IPS-18a (cell line): ENCODE data around the gene NHSL1.

Source experiments
- H3K27ac ChIP-seq: one replicate; pipeline ENCODE4 v1.5.1; 2013; ENCODE audit warnings: low read length
- H3K27me3 ChIP-seq: one replicate; pipeline ENCODE4 v1.6.1; 2013; ENCODE audit warnings: mild to moderate bottlenecking, low read length; ENCODE audit not compliant: control insufficient read depth, insufficient read depth
- H3K36me3 ChIP-seq: one replicate; pipeline ENCODE4 v1.6.1; 2013; ENCODE audit warnings: low read depth, low read length; ENCODE audit not compliant: control insufficient read depth
- H3K4me1 ChIP-seq: one replicate; pipeline ENCODE4 v1.6.1; 2013; ENCODE audit warnings: low read depth, low read length; ENCODE audit not compliant: control insufficient read depth
- H3K4me3 ChIP-seq: one replicate; pipeline ENCODE4 v1.5.1; 2013; ENCODE audit warnings: low read length
- H3K9ac ChIP-seq: one replicate; pipeline ENCODE4 v1.6.1; 2013; ENCODE audit warnings: mild to moderate bottlenecking, low read length, moderate library complexity
- H3K9me3 ChIP-seq: one replicate; pipeline ENCODE4 v1.6.1; 2013; ENCODE audit warnings: low read depth, low read length; ENCODE audit not compliant: control insufficient read depth

NHSL1 gene

GRCh38 chr6:138387577-138388368 is 111.5 kb downstream of the NHSL1 start:
- Histone ChIP-seq H3K4me1 (peaks cover 14% of the 10 kb centered on the region), H3K9ac (no peak overlapping the region), H3K27me3 (no peaks in the 10 kb centered on the region), H3K4me3 (no peak overlapping the region), H3K9me3 (no peaks in the 10 kb centered on the region), H3K27ac (no peak overlapping the region), H3K36me3 (no peaks in the 10 kb centered on the region)

DNA sequence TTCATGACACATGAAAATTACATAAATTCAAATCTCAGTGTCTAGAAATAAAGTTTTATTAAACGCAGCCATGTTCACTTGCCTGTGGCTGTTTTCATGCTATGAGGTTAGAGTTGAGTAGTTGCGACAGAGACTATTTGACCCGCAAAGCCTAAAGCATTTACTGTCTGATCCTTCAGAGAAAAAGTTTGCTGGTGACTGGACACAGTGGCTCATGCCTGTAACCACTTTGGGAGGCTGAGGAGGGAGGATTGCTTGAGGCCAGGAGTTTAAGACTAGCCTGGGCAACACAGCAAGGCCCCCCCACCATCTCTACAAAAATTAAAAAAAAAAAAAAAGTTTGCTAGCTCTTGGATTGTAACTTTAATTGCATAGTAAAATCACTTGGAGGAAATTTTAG is 112.4 kb downstream of the NHSL1 start:
- no peak overlapping the region for H3K4me3 ChIP-seq
- H3K4me1 ChIP-seq: peaks cover 14% of the 10 kb centered on the region
- H3K27ac ChIP-seq: no peak overlapping the region
- no peaks in the 10 kb centered on the region for H3K27me3 ChIP-seq
- H3K9me3 ChIP-seq: no peaks in the 10 kb centered on the region
- no peak overlapping the region for H3K9ac ChIP-seq
- H3K36me3 ChIP-seq: no peaks in the 10 kb centered on the region

GRCh38 chr6:138383776-138384175 is 115.5 kb downstream of the NHSL1 start:
- Histone ChIP-seq H3K9ac (no peak overlapping the region), H3K27ac (no peak overlapping the region), H3K4me1 (peaks cover 9% of the 10 kb centered on the region), H3K36me3 (no peaks in the 10 kb centered on the region), H3K27me3 (no peaks in the 10 kb centered on the region), H3K4me3 (no peak overlapping the region), H3K9me3 (no peaks in the 10 kb centered on the region)

DNA sequence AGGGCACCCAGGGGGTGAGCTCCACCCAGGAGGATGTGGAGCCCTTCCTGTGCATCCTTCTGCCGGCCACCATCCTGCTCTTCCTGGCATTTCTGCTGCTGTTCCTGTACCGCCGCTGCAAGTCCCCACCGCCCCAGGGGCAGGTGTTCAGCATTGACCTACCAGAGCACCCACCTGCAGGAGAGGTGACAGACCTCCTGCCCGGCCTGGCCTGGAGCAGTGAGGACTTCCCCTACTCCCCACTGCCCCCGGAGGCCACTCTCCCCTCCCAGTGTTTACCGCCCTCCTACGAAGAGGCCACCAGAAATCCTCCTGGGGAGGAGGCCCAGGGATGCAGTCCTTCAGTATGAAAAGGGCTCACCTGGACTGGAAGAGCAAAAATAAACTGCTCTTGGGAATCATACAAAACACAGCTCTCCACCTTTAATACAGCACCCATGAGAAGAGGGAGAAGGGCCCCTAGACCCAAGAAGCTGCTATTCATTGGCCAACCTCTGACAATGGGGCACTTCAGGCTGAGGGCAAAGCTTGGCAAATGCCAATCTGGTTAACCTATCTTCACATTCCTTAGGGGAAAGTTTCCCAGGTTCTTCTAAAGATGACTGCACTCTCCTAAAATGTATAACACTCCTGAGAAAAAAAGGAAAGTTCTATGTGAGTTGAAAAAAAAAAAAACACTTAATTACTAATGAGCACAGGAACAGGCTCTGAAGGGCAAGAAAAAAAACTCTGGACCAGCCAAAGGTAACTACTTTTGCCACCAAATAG is 116.6 kb downstream of the NHSL1 start:
- H3K36me3 ChIP-seq: no peaks in the 10 kb centered on the region
- peaks cover 10% of the 10 kb centered on the region for H3K4me1 ChIP-seq
- H3K4me3 ChIP-seq: no peak overlapping the region
- no peaks in the 10 kb centered on the region for H3K9me3 ChIP-seq
- H3K27me3 ChIP-seq: no peaks in the 10 kb centered on the region
- H3K27ac ChIP-seq: no peak overlapping the region
- no peak overlapping the region for H3K9ac ChIP-seq

DNA sequence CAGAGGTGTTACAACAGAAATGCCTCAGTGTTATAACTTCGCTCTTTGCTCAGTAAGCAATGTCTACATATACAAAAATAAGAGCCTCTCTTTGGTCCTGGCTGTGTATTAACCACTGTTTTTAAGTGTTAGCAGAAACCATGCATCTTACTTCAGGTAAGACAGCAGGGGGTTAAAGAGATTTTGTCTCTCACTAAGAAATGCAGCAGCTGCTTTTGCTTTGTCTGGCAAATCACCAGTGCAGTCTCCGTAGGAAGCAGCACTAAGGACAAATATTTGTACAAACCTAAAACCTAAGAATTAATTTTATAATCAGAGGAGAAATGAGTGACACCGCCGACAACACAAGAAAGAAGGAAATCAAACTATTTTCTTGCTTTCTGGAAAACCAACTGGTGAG is 120.8 kb downstream of the NHSL1 start:
- Histone ChIP-seq H3K27me3 (no peaks in the 10 kb centered on the region), H3K36me3 (no peaks in the 10 kb centered on the region), H3K4me1 (peaks cover 10% of the 10 kb centered on the region), H3K9ac (no peak overlapping the region), H3K27ac (no peak overlapping the region), H3K4me3 (no peak overlapping the region), H3K9me3 (no peaks in the 10 kb centered on the region)

GRCh38 chr6:138377844-138378243 is 121.5 kb downstream of the NHSL1 start, which contains the start of gene SMIM28:
TSS of gene SMIM28 (plus strand) at chr6:138377905. CDS start at chr6:138378073, 168 bp downstream.
- H3K27ac ChIP-seq: no peak within 1 kb of the TSS
- H3K9ac ChIP-seq: no peak within 1 kb of the TSS
- no peaks in the 10 kb centered on the region for H3K36me3 ChIP-seq
- no peaks in the 10 kb centered on the region for H3K9me3 ChIP-seq
- no peak within 1 kb of the TSS for H3K4me3 ChIP-seq
- no peaks in the 10 kb centered on the region for H3K27me3 ChIP-seq
- H3K4me1 ChIP-seq: peaks cover 10% of the 10 kb centered on the region

DNA sequence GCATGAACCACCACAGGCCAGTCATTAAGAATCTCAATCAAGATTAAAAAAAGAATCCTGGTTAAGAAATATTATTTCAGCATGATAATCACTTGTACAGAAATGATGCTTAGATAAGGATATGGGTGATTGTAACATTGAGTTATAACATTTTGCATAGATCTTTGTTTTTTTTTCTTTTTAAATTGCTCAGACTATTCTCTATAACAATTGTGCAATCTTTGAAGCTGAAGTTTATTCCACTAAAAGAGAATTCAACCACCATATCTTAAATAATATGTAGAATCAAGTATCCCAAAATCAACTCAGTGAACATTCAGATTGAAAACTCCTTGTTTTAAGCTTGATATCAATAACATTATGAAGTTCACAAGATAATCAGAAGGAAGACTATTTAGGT is 122.3 kb downstream of the NHSL1 start:
- Histone ChIP-seq H3K36me3 (no peaks in the 10 kb centered on the region), H3K4me1 (peaks cover 10% of the 10 kb centered on the region), H3K27ac (no peak overlapping the region), H3K27me3 (no peaks in the 10 kb centered on the region), H3K9me3 (no peaks in the 10 kb centered on the region), H3K4me3 (no peak overlapping the region), H3K9ac (no peak overlapping the region)

DNA sequence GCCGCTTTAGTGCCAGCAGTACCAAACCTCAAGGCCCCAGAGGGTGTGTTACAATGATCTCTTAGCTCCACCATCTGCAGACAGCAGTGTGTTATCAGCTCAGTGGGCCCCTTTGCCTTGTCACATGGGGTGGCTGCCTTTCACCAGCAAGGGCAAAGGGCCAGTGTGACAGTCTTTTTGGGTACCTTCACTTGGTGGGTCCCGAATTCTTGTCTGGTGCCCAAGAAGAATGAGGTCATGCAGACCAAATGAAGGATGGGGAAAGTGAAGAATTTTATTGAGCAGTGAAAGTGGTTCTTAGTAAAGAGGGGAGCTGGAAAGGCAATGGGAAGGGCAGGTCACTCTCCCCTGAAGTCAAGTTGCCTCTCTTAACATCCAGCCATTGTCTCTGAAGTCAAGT is 124.5 kb downstream of the NHSL1 start:
- Histone ChIP-seq H3K4me3 (no peak overlapping the region), H3K27me3 (no peaks in the 10 kb centered on the region), H3K36me3 (no peaks in the 10 kb centered on the region), H3K9me3 (no peaks in the 10 kb centered on the region), H3K27ac (no peak overlapping the region), H3K4me1 (peaks cover 10% of the 10 kb centered on the region), H3K9ac (no peak overlapping the region)

DNA sequence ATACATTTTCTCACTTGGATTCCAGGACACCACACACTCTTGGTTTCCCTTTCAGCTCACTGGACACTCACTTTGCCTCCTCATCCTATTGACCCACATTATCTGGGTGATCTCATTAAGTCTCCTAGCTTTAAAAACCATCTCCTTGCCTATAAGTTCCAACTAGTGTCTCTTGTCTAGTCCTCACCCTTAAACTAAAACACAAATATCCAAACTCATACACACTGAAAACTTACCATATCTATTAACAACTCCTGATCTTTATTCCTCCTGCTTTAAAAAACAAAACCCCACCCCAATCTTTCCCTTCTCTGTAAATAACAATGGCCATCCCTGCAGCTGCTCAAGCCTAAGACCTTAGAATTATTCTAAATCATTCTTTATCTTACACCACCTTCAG is 125.1 kb downstream of the NHSL1 start:
- Histone ChIP-seq H3K36me3 (no peaks in the 10 kb centered on the region), H3K9ac (no peak overlapping the region)

DNA sequence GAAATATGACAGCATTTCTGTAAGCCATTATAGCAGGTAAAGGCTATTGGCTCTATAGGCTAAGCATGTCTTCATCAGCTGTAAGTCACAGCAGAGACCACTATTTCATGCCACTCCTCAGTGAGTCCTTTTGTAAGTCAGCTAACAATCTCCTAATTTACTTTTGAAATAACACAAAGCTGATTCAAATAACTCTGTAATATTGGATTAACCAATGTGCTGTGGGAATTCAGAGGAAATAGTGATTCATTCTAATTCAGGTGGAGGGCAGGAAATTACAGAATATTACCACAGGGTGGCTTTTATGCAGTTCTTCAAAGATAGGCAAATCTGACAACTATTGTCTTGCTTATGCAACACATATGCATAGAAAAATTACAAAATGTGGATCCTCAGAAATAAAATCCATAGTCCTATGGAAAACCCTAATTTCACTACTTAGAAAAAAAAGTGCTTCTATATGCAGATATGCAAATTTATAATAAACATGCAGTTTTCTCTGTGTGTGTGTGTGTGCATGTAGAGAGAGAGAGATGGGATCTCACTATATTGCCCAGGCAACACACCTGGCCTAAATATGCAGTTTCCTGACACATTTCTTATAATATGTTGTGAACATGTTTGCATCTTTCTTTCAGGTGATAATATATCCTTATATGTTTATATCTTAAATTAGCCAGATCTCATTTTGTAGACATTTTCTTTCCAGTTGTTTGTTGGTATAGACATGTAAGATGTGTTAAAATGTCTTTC is 126.4 kb downstream of the NHSL1 start:
- Histone ChIP-seq H3K27me3 (no peaks in the 10 kb centered on the region), H3K9me3 (no peaks in the 10 kb centered on the region), H3K27ac (no peak overlapping the region), H3K4me1 (peaks cover under 1% of the 10 kb centered on the region), H3K4me3 (no peak overlapping the region), H3K36me3 (no peaks in the 10 kb centered on the region), H3K9ac (no peak overlapping the region)

More for the DNA sequence above, 125.1 kb downstream of the NHSL1 start:
- H3K27ac ChIP-seq: no peak overlapping the region
- no peak overlapping the region for H3K4me3 ChIP-seq
- H3K4me1 ChIP-seq: peaks cover 10% of the 10 kb centered on the region
- no peaks in the 10 kb centered on the region for H3K9me3 ChIP-seq
- H3K27me3 ChIP-seq: no peaks in the 10 kb centered on the region
